K562 (cell line): Measurements from ENCODE around the gene DNAJA1. TPM values are rescaled to one million over a fixed set of nuclear protein-coding genes. Genes with fewer than 3 reads are reported as not detected.
A peak's percentile ranks its signal among the peaks of the same experiment; 100 is the strongest.

ENCODE experiments used
- ATAC-seq: fragments of 200-7000 bp; cut with Tn5 transposase; 3 replicates; pipeline ENCODE4 v1.9.1; 2020; ENCODE audit warnings: moderate library complexity
- BruUV-seq: library from RNA; stranded (reverse); fragments of 400-500 nt; replicated peaks from 2 replicates; lab custom pipeline; 2021; lab: Mats Ljungman, UMichigan
- CTCF ChIA-PET: fragments of 300-600 bp; formaldehyde crosslinking; extraction: SDS; loops from one replicate; lab custom pipeline; 2021; ENCODE audit warnings: low intra/inter-chr PET ratio; lab: Yijun Ruan, JAX
- POLR2A ChIA-PET: fragments of 300-600, 350-650 bp; sonication (Branson Sonifier 250); formaldehyde crosslinking; extraction: SDS; loops from one replicate; lab custom pipeline; 2021; ENCODE audit warnings: antibody characterized with exemption, inconsistent platforms; lab: Yijun Ruan, JAX
- DNase-seq, 4 experiments: peaks; one replicate each; pipeline versions ENCODE4 v3.0.0 to v3.0.0-alpha.2; 2011 to 2018; ENCODE audit warnings: low spot score in 3 of 4, mixed read lengths in 3 of 4; ENCODE audit errors: extremely low read depth in 1 of 4
- FAIRE-seq: peaks from 2 replicates; lab custom pipeline; 2011; peaks lifted over from hg19 to GRCh38; lab: Jason Lieb, UNC
- H2AFZ ChIP-seq: 2 replicates; pipeline ENCODE4 v1.6.0; 2011; ENCODE audit warnings: low read depth, low read length, control low read depth, inconsistent platforms
- H3K27ac ChIP-seq: fragments of 200-600 bp; 3 replicates; pipeline ENCODE4 v1.8.0; 2011; ENCODE audit warnings: low read depth, mild to moderate bottlenecking, control low read depth, inconsistent platforms, low read length, moderate library complexity, mixed read lengths; ENCODE audit errors: extremely low read depth
- H3K27me3 ChIP-seq, 2 experiments: fragments of 300-600 bp in 1 of 2; 2 replicates in 1 of 2; 3 replicates in 1 of 2; pipeline versions ENCODE4 v1.6.0 to v1.8.0; 2011; ENCODE audit warnings: inconsistent platforms in 2 of 2, low read length in 2 of 2, mild to moderate bottlenecking in 1 of 2, mixed read lengths in 1 of 2, moderate library complexity in 1 of 2; ENCODE audit not compliant: control insufficient read depth in 2 of 2, insufficient read depth in 2 of 2
- H3K36me3 ChIP-seq: fragments of 300-600 bp; 3 replicates; pipeline ENCODE4 v1.8.0; 2011; ENCODE audit warnings: mild to moderate bottlenecking, low read length, inconsistent platforms; ENCODE audit not compliant: control insufficient read depth, insufficient read depth
- H3K4me1 ChIP-seq, 2 experiments: fragments of 200-600 bp in 1 of 2; replicated peaks in 1 of 2; 2 replicates in 1 of 2; 3 replicates in 1 of 2; pipeline versions ENCODE4 v1.5.1 to v1.8.0; 2011; ENCODE audit warnings: inconsistent platforms in 2 of 2, low read length in 2 of 2, mild to moderate bottlenecking in 1 of 2, mixed read lengths in 1 of 2, moderate library complexity in 1 of 2; ENCODE audit not compliant: control insufficient read depth in 2 of 2, insufficient read depth in 2 of 2
- H3K4me2 ChIP-seq: 2 replicates; pipeline ENCODE4 v1.6.1; 2011; ENCODE audit warnings: low read length, control low read depth, inconsistent platforms, mixed read lengths; ENCODE audit not compliant: insufficient read depth
- H3K4me3 ChIP-seq: fragments of 200-600 bp; sonication (generic), shearing (Covaris generic); 2 replicates; pipeline ENCODE4 v1.5.1; 2016; ENCODE audit warnings: control low read depth, inconsistent platforms
- H3K79me2 ChIP-seq: fragments of 200-600 bp; 3 replicates; pipeline ENCODE4 v1.8.0; 2011; ENCODE audit warnings: low read length, inconsistent platforms; ENCODE audit not compliant: control insufficient read depth, insufficient read depth
- H3K9ac ChIP-seq, 2 experiments: 2 replicates each; pipeline versions ENCODE4 v1.6.0 to v1.6.1; 2011; ENCODE audit warnings: low read depth in 2 of 2, low read length in 2 of 2, control low read depth in 1 of 2, inconsistent platforms in 1 of 2, mild to moderate bottlenecking in 1 of 2, mixed read lengths in 1 of 2; ENCODE audit not compliant: insufficient read depth in 1 of 2
- H3K9me1 ChIP-seq: one replicate; pipeline ENCODE4 v1.6.0; 2011; ENCODE audit warnings: inconsistent platforms, mild to moderate bottlenecking, low read length, moderate library complexity; ENCODE audit not compliant: control insufficient read depth, insufficient read depth
- H3K9me3 ChIP-seq: replicated peaks from 2 replicates; pipeline ENCODE4 v1.5.1; 2011; ENCODE audit warnings: low read depth, low read length, inconsistent platforms; ENCODE audit not compliant: control insufficient read depth, insufficient read depth
- H4K20me1 ChIP-seq: replicated peaks from 2 replicates; pipeline ENCODE4 v1.6.1; 2011; ENCODE audit warnings: low read length, inconsistent platforms, mixed read lengths; ENCODE audit not compliant: control insufficient read depth, insufficient read depth
- CHD1 ChIP-seq: fragments of 200-600 bp; sonication (generic); IDR thresholded peaks from one replicate; pipeline ENCODE4 v1.6.1; 2012; ENCODE audit warnings: mild to moderate bottlenecking, moderate library complexity, low read length, inconsistent platforms
- ELF2 ChIP-seq: fragments of 250-450 bp; sonication (Bioruptor Pico); IDR thresholded peaks from 2 replicates; pipeline ENCODE4 v1.5.0; 2021; ENCODE audit warnings: mild to moderate bottlenecking
- NFRKB ChIP-seq: fragments of 450-650 bp; IDR thresholded peaks from 2 replicates; pipeline ENCODE4 v1.6.1; 2016; ENCODE audit warnings: low read depth
- SRSF3 ChIP-seq: fragments of 200-400 bp; formaldehyde crosslinking; IDR thresholded peaks from 2 replicates; pipeline ENCODE4 v1.6.1; 2016; ENCODE audit warnings: mild to moderate bottlenecking, low read length, moderate library complexity; ENCODE audit not compliant: insufficient read depth
- ZNF551 ChIP-seq: fragments of 250-450 bp; sonication (Bioruptor Pico); IDR thresholded peaks from 2 replicates; pipeline ENCODE4 v1.5.0; 2021; ENCODE audit warnings: mild to moderate bottlenecking, moderate library complexity
- WGBS: fragments of 100-300 bp; shearing (Covaris generic); methylation state at CpG from one replicate; pipeline ENCODE4 v1.1.6; 2016; ENCODE audit warnings: low coverage, mixed read lengths; ENCODE audit not compliant: insufficient coverage; ENCODE audit errors: missing lambda C conversion rate; 5-methylcytosine and 5-hydroxymethylcytosine counted together
- in situ Hi-C: fragments of 300-500 bp; cut with MboI; formaldehyde crosslinking; loops from 4 replicates; pipeline ENCODE4 v1.15.0; 2018; ENCODE audit warnings: inconsistent platforms, mixed read lengths
- intact Hi-C: fragments of 100-400 bp; cut with micrococcal nuclease; formaldehyde crosslinking; loops from 2 replicates; pipeline ENCODE4 v1.14.2; 2022
- polyA plus RNA-seq, 8 experiments: library from polyadenylated mRNA; depleted of rRNA in 4 of 8; stranded (reverse) in 5 of 8; unstranded in 3 of 8; fragments of >200 nt; fragmentation: Nextera tagmentation in 2 of 8; fragmentation: Illumina TruSeq in 1 of 8; extraction: Ambion mirVana in 2 of 8; extraction: Trizol in 1 of 8; gene quantifications; 2 replicates each; pipeline versions ENCODE4 v1.2.1 to v1.2.3, GENCODE V29; 2011 to 2014; ENCODE audit warnings: inconsistent platforms in 1 of 8, missing spikeins in 1 of 8
- total RNA-seq, 7 experiments: library from RNA; depleted of rRNA in 6 of 7; stranded (reverse); fragments of >200 nt in 6 of 7; fragmentation: Illumina TruSeq in 2 of 7; extraction: Trizol in 2 of 7; gene quantifications; 2 replicates each; pipeline versions ENCODE4 v1.2.1 to v1.2.3, GENCODE V29; 2011 to 2021; ENCODE audit warnings: low replicate concordance in 1 of 7
- TF ChIP-seq, protein P1 (sequence below), 2 experiments: fragments of 450-650 bp; formaldehyde crosslinking in 1 of 2; IDR thresholded peaks; 2 replicates each; pipeline versions ENCODE4 v1.4.0 to v1.6.1; 2014 to 2020; ENCODE audit warnings: mild to moderate bottlenecking in 2 of 2, borderline replicate concordance in 1 of 2, low read depth in 1 of 2
- TF ChIP-seq, protein P2 (sequence below), 3 experiments: fragments of 200-800 bp in 1 of 3; fragments of 250-450 bp in 1 of 3; fragments of 450-650 bp in 1 of 3; sonication (Bioruptor Pico) in 1 of 3; sonication (Bioruptor generic) in 1 of 3; formaldehyde crosslinking in 1 of 3; IDR thresholded peaks; 2 replicates each; pipeline versions ENCODE4 v1.6.1 to v1.8.0; 2016 to 2022; ENCODE audit warnings: mild to moderate bottlenecking in 2 of 3, missing genetic modification characterization in 2 of 3, missing compliant biosample characterization in 1 of 3, moderate library complexity in 1 of 3

Gene DNAJA1
- total and polyA plus RNA-seq, 9 of the 15 experiments (the other 6 are each of a cell fraction or from before 2014, with no cell fraction given), result 109 to 359 (median 175) TPM

DNA sequence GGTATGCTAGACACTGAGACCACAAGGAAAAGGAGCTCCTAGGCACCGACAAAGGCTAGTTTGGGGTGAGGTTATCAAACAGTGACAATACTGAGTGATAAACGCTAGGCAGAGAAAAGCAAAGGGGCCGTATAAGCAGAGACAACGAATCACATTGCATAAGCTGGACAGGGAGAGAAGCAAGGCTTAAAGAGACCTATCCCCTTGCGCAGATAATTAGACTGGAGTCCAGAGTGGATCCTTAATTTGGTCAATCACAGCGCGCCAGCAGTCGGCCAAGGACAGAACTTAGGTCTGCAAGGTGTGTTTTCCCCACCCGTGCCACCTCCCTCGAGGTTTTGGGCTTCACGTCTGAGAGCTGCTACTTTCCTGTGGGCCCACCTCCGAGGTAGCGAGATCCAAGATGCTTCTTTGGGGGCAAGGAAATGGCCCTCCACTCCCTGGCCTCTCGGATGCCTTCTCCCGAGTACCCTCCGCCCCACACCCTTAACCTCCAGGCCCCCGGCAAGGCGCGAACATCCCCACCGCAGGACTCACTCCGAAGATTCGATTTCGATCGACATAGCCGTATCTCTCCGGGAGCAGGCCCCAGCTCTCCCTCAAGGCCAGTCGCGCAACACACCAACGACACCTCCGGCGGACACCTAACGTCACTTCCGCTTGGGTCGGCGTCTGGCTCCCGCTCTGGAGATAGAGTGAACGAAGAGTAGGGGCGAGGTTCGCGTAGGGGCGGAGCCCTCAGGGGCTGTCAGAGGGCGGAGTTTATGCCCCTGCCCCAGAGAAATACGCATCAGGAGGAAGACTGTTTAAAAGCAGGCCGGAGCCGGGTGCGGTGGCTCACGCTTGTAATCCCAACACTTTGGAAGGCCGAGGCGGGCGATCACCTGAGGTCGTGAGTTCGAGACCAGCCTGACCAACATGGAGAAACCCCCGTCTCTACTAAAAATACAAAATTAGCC lies 51.3 kb downstream of the DNAJA1 start, which contains the start of gene SMU1:
SMU1 (minus strand) TSS at position 629 of the 959 bp plus-strand sequence; CDS start at position 563, 66 bp downstream.
- H3K27me3 ChIP-seq, result no peaks in the 10 kb centered on the region
- peak; percentile 99 for ATAC-seq
- POLR2A ChIA-PET, result interaction anchor here (0.6 to 1.6 kb wide), 9 partner anchors 9 to 157 kb away, joined by 3 to 7 read pairs (median 3); no protein-coding TSS in a partner anchor
- H3K9me3 ChIP-seq, result no peaks in the 10 kb centered on the region
- FAIRE-seq, result peak; percentile 98
- peaks cover 0 to 6% of the 10 kb centered on the region in 2 experiments; a peak in 3 of 5 replicates for H3K4me1 ChIP-seq
- H3K9me1 ChIP-seq, result no peaks in the 10 kb centered on the region
- in situ Hi-C loops (no loop called here), intact Hi-C loops (no loop called here)
- DNase-seq, result peak; percentile 90 to 96 (median 92)
- H3K27ac ChIP-seq, result peak within 1 kb of the TSS; percentile 93
- H2AFZ ChIP-seq, result peak within 1 kb of the TSS; percentile 86
- BruUV-seq, result TSS peak; percentile 71
- H3K4me3 ChIP-seq, result peak within 1 kb of the TSS; percentile 98
- under 1% methylated on average over 22 of the region's 53 CpGs for WGBS
- CTCF ChIA-PET, result interaction anchor here (0.5 kb wide), 1 partner anchor 149 kb away, joined by 3 read pairs; no protein-coding TSS in a partner anchor
- H3K9ac ChIP-seq, result peak within 1 kb of the TSS; percentile 97 to 99
- peaks cover 27% of the 10 kb centered on the region; the same call in 2 of the 3 replicates for H3K36me3 ChIP-seq
- H3K79me2 ChIP-seq, result peaks cover 29% of the 10 kb centered on the region
- no peaks in the 10 kb centered on the region for H4K20me1 ChIP-seq
- peak within 1 kb of the TSS; percentile 99 for H3K4me2 ChIP-seq
- TF ChIP-seq, protein P1, sequence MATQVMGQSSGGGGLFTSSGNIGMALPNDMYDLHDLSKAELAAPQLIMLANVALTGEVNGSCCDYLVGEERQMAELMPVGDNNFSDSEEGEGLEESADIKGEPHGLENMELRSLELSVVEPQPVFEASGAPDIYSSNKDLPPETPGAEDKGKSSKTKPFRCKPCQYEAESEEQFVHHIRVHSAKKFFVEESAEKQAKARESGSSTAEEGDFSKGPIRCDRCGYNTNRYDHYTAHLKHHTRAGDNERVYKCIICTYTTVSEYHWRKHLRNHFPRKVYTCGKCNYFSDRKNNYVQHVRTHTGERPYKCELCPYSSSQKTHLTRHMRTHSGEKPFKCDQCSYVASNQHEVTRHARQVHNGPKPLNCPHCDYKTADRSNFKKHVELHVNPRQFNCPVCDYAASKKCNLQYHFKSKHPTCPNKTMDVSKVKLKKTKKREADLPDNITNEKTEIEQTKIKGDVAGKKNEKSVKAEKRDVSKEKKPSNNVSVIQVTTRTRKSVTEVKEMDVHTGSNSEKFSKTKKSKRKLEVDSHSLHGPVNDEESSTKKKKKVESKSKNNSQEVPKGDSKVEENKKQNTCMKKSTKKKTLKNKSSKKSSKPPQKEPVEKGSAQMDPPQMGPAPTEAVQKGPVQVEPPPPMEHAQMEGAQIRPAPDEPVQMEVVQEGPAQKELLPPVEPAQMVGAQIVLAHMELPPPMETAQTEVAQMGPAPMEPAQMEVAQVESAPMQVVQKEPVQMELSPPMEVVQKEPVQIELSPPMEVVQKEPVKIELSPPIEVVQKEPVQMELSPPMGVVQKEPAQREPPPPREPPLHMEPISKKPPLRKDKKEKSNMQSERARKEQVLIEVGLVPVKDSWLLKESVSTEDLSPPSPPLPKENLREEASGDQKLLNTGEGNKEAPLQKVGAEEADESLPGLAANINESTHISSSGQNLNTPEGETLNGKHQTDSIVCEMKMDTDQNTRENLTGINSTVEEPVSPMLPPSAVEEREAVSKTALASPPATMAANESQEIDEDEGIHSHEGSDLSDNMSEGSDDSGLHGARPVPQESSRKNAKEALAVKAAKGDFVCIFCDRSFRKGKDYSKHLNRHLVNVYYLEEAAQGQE (IDR thresholded peaks at IDR 0.05; ENCODE audit: borderline replicate concordance), result peak; percentile 68
- TF ChIP-seq, protein P1 (CRISPR knock-in tag; IDR thresholded peaks at IDR 0.05; ENCODE audit: low read depth), result 0 out of 2 replicates have a peak, but pooled peaks have one; percentile 15
- TF ChIP-seq, protein P2, sequence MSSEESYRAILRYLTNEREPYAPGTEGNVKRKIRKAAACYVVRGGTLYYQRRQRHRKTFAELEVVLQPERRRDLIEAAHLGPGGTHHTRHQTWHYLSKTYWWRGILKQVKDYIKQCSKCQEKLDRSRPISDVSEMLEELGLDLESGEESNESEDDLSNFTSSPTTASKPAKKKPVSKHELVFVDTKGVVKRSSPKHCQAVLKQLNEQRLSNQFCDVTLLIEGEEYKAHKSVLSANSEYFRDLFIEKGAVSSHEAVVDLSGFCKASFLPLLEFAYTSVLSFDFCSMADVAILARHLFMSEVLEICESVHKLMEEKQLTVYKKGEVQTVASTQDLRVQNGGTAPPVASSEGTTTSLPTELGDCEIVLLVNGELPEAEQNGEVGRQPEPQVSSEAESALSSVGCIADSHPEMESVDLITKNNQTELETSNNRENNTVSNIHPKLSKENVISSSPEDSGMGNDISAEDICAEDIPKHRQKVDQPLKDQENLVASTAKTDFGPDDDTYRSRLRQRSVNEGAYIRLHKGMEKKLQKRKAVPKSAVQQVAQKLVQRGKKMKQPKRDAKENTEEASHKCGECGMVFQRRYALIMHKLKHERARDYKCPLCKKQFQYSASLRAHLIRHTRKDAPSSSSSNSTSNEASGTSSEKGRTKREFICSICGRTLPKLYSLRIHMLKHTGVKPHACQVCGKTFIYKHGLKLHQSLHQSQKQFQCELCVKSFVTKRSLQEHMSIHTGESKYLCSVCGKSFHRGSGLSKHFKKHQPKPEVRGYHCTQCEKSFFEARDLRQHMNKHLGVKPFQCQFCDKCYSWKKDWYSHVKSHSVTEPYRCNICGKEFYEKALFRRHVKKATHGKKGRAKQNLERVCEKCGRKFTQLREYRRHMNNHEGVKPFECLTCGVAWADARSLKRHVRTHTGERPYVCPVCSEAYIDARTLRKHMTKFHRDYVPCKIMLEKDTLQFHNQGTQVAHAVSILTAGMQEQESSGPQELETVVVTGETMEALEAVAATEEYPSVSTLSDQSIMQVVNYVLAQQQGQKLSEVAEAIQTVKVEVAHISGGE (CRISPR knock-in tag; IDR thresholded peaks at IDR 0.05), result peak in 1 of 3 experiments; percentile 58; a peak in 2 of 6 replicates
- TF ChIP-seq ELF2 (CRISPR knock-in tag), result no peak
- TF ChIP-seq NFRKB, result no peak
- TF ChIP-seq CHD1, result peak; percentile 34
- no peak for TF ChIP-seq SRSF3
- no peak for TF ChIP-seq ZNF551 (CRISPR knock-in tag)
